B cell (primary cell): ENCODE results near the gene KIF16B. TPM values are rescaled to one million over a fixed set of nuclear protein-coding genes. Genes with fewer than 3 reads are reported as not detected.

ENCODE experiments used
- ATAC-seq: fragments of 200-7000 bp; cut with Tn5 transposase; one replicate; pipeline ENCODE4 v1.10.0; 2021; ENCODE audit warnings: low read depth, mild to moderate bottlenecking, moderate number of reproducible peaks, moderate library complexity
- CTCF ChIA-PET: fragments of 350-600 bp; sonication (Branson Sonifier 250); formaldehyde crosslinking; loops from one replicate; lab custom pipeline; 2021; ENCODE audit warnings: antibody characterized with exemption, inconsistent platforms; lab: Charles Lee
- POLR2A ChIA-PET: fragments of 350-600 bp; sonication (Branson Sonifier 250); formaldehyde crosslinking; loops from one replicate; lab custom pipeline; 2021; ENCODE audit warnings: antibody characterized with exemption; lab: Charles Lee
- DNase-seq: peaks from one replicate; pipeline ENCODE4 v3.0.0; 2013
- H2AFZ ChIP-seq: 2 replicates; pipeline ENCODE4 v1.6.1; 2012; ENCODE audit warnings: mild to moderate bottlenecking, low read depth, low read length; ENCODE audit not compliant: insufficient read depth, poor library complexity, severe bottlenecking
- H3K27ac ChIP-seq, 2 donors: 1 replicate in 1 of 2; 2 replicates in 1 of 2; pipeline ENCODE4 v1.5.1; 2012 to 2013; ENCODE audit warnings: low read length in 2 of 2, mild to moderate bottlenecking in 2 of 2, moderate library complexity in 1 of 2
- H3K27me3 ChIP-seq, 4 experiments: fragments of 200-600 bp in 1 of 4; sonication (generic) in 1 of 4; replicated peaks in 1 of 4; 1 replicate in 2 of 4; 2 replicates in 2 of 4; pipeline versions ENCODE4 v1.6.1 to v1.7.0; 2013 to 2016; ENCODE audit warnings: low read length in 3 of 4, mild to moderate bottlenecking in 2 of 4, mixed read lengths in 1 of 4, moderate library complexity in 1 of 4; ENCODE audit not compliant: insufficient read depth in 4 of 4, control insufficient read depth in 3 of 4; ENCODE audit errors: control extremely low read depth in 1 of 4
- H3K36me3 ChIP-seq, 2 experiments: replicated peaks in 1 of 2; 1 replicate in 1 of 2; 2 replicates in 1 of 2; pipeline versions ENCODE4 v1.6.1 to v1.7.1; 2013; ENCODE audit warnings: low read length in 1 of 2; ENCODE audit not compliant: insufficient read depth in 2 of 2, control insufficient read depth in 1 of 2; ENCODE audit errors: control extremely low read depth in 1 of 2, extremely low read depth in 1 of 2
- H3K4me1 ChIP-seq, 2 donors: fragments of 200-600 bp in 1 of 2; sonication (generic) in 1 of 2; 1 replicate in 1 of 2; 2 replicates in 1 of 2; pipeline versions ENCODE4 v1.5.1 to v1.6.1; 2013 to 2017; ENCODE audit warnings: low read length in 2 of 2; ENCODE audit not compliant: control insufficient read depth in 2 of 2, insufficient read depth in 2 of 2
- H3K4me2 ChIP-seq: replicated peaks from 2 replicates; pipeline ENCODE3; 2012; ENCODE audit warnings: mild to moderate bottlenecking, low read depth, low read length; ENCODE audit not compliant: poor library complexity, severe bottlenecking
- H3K4me3 ChIP-seq, 5 experiments: fragments of 200-600 bp in 1 of 5; sonication (generic) in 1 of 5; 1 replicate in 3 of 5; 2 replicates in 2 of 5; pipeline versions ENCODE4 v1.5.1 to v1.7.0; 2011 to 2016; ENCODE audit warnings: low read length in 4 of 5, mild to moderate bottlenecking in 4 of 5, low read depth in 2 of 5, control low read depth in 1 of 5, moderate library complexity in 1 of 5; ENCODE audit not compliant: insufficient read depth in 1 of 5; ENCODE audit errors: control extremely low read depth in 1 of 5, extremely low read depth in 1 of 5
- H3K79me2 ChIP-seq: fragments of 200-600 bp; sonication (generic); one replicate; pipeline ENCODE4 v1.6.0; 2016; ENCODE audit warnings: low read length; ENCODE audit not compliant: control insufficient read depth, insufficient read depth
- H3K9ac ChIP-seq: fragments of 200-600 bp; sonication (generic); 2 replicates; pipeline ENCODE4 v1.6.1; 2017; ENCODE audit warnings: mild to moderate bottlenecking, low read length, moderate library complexity
- H3K9me3 ChIP-seq, 3 donors: one replicate each; pipeline versions ENCODE4 v1.6.1 to v1.7.1; 2013; ENCODE audit warnings: low read length in 2 of 3; ENCODE audit not compliant: control insufficient read depth in 2 of 3, insufficient read depth in 1 of 3; ENCODE audit errors: control extremely low read depth in 1 of 3
- H4K20me1 ChIP-seq: 2 replicates; pipeline ENCODE4 v1.6.0; 2012; ENCODE audit warnings: mild to moderate bottlenecking, low read length; ENCODE audit not compliant: insufficient read depth, control insufficient read depth, poor library complexity, severe bottlenecking
- H3K27ac Mint-ChIP-seq: one replicate; pipeline ENCODE4 v1.8.0; 2021; ENCODE audit warnings: mixed read lengths
- H3K27me3 Mint-ChIP-seq: one replicate; pipeline ENCODE4 v1.8.0; 2021; ENCODE audit warnings: mixed read lengths
- H3K4me1 Mint-ChIP-seq: one replicate; pipeline ENCODE4 v1.8.0; 2021; ENCODE audit warnings: mixed read lengths
- H3K4me3 Mint-ChIP-seq: one replicate; pipeline ENCODE4 v1.8.0; 2021; ENCODE audit warnings: mixed read lengths
- H3K9me3 Mint-ChIP-seq: one replicate; pipeline ENCODE4 v1.8.0; 2022; ENCODE audit warnings: mixed read lengths; ENCODE audit not compliant: insufficient read depth
- CTCF ChIP-seq: fragments of 200-600 bp; IDR thresholded peaks from one replicate; pipeline ENCODE4 v1.8.0; 2022; ENCODE audit warnings: antibody characterized with exemption, mild to moderate bottlenecking
- EZH2 ChIP-seq: IDR thresholded peaks from 2 replicates; pipeline ENCODE4 v1.6.1; 2012; ENCODE audit warnings: borderline replicate concordance, low read depth, mild to moderate bottlenecking, moderate library complexity, low read length; ENCODE audit not compliant: insufficient read depth, poor library complexity, severe bottlenecking
- WGBS: methylation state at CpG from one replicate; pipeline ENCODE4 v1.1.5; 2013; ENCODE audit warnings: missing lambda C conversion rate; ENCODE audit not compliant: insufficient coverage; 5-methylcytosine and 5-hydroxymethylcytosine counted together
- intact Hi-C: fragments of 100-400 bp; cut with micrococcal nuclease; formaldehyde crosslinking; loops from one replicate; pipeline ENCODE4 v1.10.0; 2022
- polyA plus RNA-seq: library from polyadenylated mRNA; depleted of rRNA; stranded (reverse); fragments of >200 nt; gene quantifications from 2 replicates; pipeline ENCODE4 v1.2.3, GENCODE V29; 2012
- total RNA-seq, 2 donors: library from RNA; stranded (reverse); fragments of 120-200 nt in 1 of 2; gene quantifications; 1 replicate in 1 of 2; 2 replicates in 1 of 2; pipeline versions ENCODE4 v1.2.3 to v1.2.4, GENCODE V29; 2013 to 2022

Gene KIF16B
- total and polyA plus RNA-seq, 2 donors (not counting 1 experiment from before 2014, with no cell fraction given) = 4.5 to 13.0 TPM

- no peak overlapping the region for H3K27ac Mint-ChIP-seq
- Histone ChIP-seq H3K27ac (no peak overlapping the region), H3K9ac (no peak overlapping the region), H3K36me3 (peaks cover 0 to 6% of the 10 kb centered on the region in 2 experiments), H3K79me2 (no peaks in the 10 kb centered on the region), H3K4me2 (no peak overlapping the region), H4K20me1 (no peaks in the 10 kb centered on the region), H3K4me3 (no peak overlapping the region), H3K9me3 (no peaks in the 10 kb centered on the region), H2AFZ (no peak overlapping the region), H3K27me3 (no peaks in the 10 kb centered on the region), H3K4me1 (peaks cover 5 to 8% of the 10 kb centered on the region in 2 donors)
- no peaks in the 10 kb centered on the region for H3K27me3 Mint-ChIP-seq
- intact Hi-C loops = no loop called here
- CTCF ChIA-PET = no interaction called here
- ATAC-seq (no peak), DNase-seq (no peak)
- POLR2A ChIA-PET = no interaction called here
- H3K4me3 Mint-ChIP-seq = no peak overlapping the region
- no peak for TF ChIP-seq EZH2
- no peak for TF ChIP-seq CTCF
- 84% methylated on average over 4 of the region's 6 CpGs for WGBS
- H3K4me1 Mint-ChIP-seq = peaks cover 10% of the 10 kb centered on the region
- no peaks in the 10 kb centered on the region for H3K9me3 Mint-ChIP-seq
Measured at GRCh38 chr20:16405254-16405653, 168.0 kb downstream of the KIF16B start.

GRCh38 chr20:16404640-16405039 is 168.6 kb downstream of the KIF16B start:
- H3K4me2 ChIP-seq = no peak overlapping the region

More at GRCh38 chr20:16404640-16405039, 168.6 kb downstream of the KIF16B start:
- Histone ChIP-seq H3K79me2 (no peaks in the 10 kb centered on the region), H3K27me3 (no peaks in the 10 kb centered on the region), H3K4me3 (no peak overlapping the region), H3K9ac (no peak overlapping the region), H3K27ac (no peak overlapping the region), H3K36me3 (peaks cover 0 to 8% of the 10 kb centered on the region in 2 experiments), H2AFZ (no peak overlapping the region), H3K9me3 (no peaks in the 10 kb centered on the region), H3K4me1 (peaks cover 5 to 8% of the 10 kb centered on the region in 2 donors), H4K20me1 (no peaks in the 10 kb centered on the region)
- Mint-ChIP-seq H3K4me1 (peaks cover 10% of the 10 kb centered on the region), H3K27ac (no peak overlapping the region), H3K4me3 (no peak overlapping the region), H3K9me3 (no peaks in the 10 kb centered on the region), H3K27me3 (no peaks in the 10 kb centered on the region)
- POLR2A ChIA-PET = no interaction called here
- CTCF ChIA-PET = no interaction called here
- TF ChIP-seq EZH2 (no peak), CTCF (no peak)
- 86% methylated on average over 9 of the region's 9 CpGs for WGBS
- ATAC-seq = no peak
- DNase-seq = no peak
- intact Hi-C loops = no loop called here
